Gastroesophageal sphincter (tissue), 4 donors: Measurements from ENCODE around the gene PPFIA3. TPM values are rescaled to one million over a fixed set of nuclear protein-coding genes. Genes with fewer than 3 reads are reported as not detected.
"Not testable (repeated sequence)": the region's sequence is repeated elsewhere in the genome, so short reads cannot be mapped to it uniquely, and the experiment has no call there.

Experiments
- ATAC-seq: fragments of 150-250 bp; one replicate; pipeline ENCODE4 v1.9.1; 2016; ENCODE audit warnings: mild to moderate bottlenecking, moderate library complexity
- H3K27ac ChIP-seq, 4 donors: fragments of 200-600 bp; sonication (generic) in 3 of 4; 1 replicate in 3 of 4; 2 replicates in 1 of 4; pipeline ENCODE4 v1.5.1; 2016 to 2019
- H3K27me3 ChIP-seq: fragments of 200-600 bp; sonication (generic); one replicate; pipeline ENCODE4 v1.5.1; 2019
- H3K36me3 ChIP-seq, 2 donors: fragments of 200-600 bp; sonication (generic); one replicate each; pipeline ENCODE4 v1.5.1; 2019; ENCODE audit warnings: control low read depth in 1 of 2
- H3K4me1 ChIP-seq, 3 donors: fragments of 200-600 bp; sonication (generic); 1 replicate in 2 of 3; 2 replicates in 1 of 3; pipeline ENCODE4 v1.5.1; 2016 to 2019; ENCODE audit warnings: control low read depth in 2 of 3
- H3K4me3 ChIP-seq, 2 donors: fragments of 200-600 bp; sonication (generic); one replicate each; pipeline ENCODE4 v1.5.1; 2019; ENCODE audit warnings: mild to moderate bottlenecking in 1 of 2, moderate library complexity in 1 of 2
- H3K9me3 ChIP-seq, 3 donors: fragments of 200-600 bp; sonication (generic); one replicate each; pipeline ENCODE4 v1.5.1; 2017 to 2019; ENCODE audit warnings: control low read depth in 2 of 3
- CTCF ChIP-seq, 4 experiments: fragments of 200-600 bp in 2 of 4; fragments of 450-650 bp in 2 of 4; sonication (generic) in 1 of 4; IDR thresholded peaks; one replicate each; pipeline ENCODE4 v1.5.1; 2017 to 2019; ENCODE audit warnings: antibody characterized with exemption in 4 of 4, mild to moderate bottlenecking in 2 of 4, moderate library complexity in 2 of 4
- EP300 ChIP-seq: sonication (generic); formaldehyde crosslinking; IDR thresholded peaks from one replicate; pipeline ENCODE4 v1.6.1; 2017; ENCODE audit warnings: antibody characterized with exemption, mild to moderate bottlenecking
- POLR2A ChIP-seq, 2 donors: fragments of 450-650 bp; IDR thresholded peaks; one replicate each; pipeline ENCODE4 v1.6.1; 2017; ENCODE audit warnings: antibody characterized with exemption in 2 of 2, mild to moderate bottlenecking in 2 of 2, moderate library complexity in 1 of 2
- POLR2AphosphoS5 ChIP-seq: sonication (generic); formaldehyde crosslinking; IDR thresholded peaks from one replicate; pipeline ENCODE4 v1.6.1; 2017; ENCODE audit warnings: antibody characterized with exemption
- WGBS, 2 donors: methylation state at CpG; one replicate each; pipeline ENCODE4 v1.1.5; 2018; ENCODE audit warnings: low coverage in 1 of 2; 5-methylcytosine and 5-hydroxymethylcytosine counted together
- total RNA-seq, 4 donors: library from RNA; depleted of rRNA; stranded (reverse); fragments of >200 nt; gene quantifications; one replicate each; pipeline ENCODE4 v1.1.0, GENCODE V29; 2016

PPFIA3 gene
- total RNA-seq, 4 donors from 2014 or later: 3.6 to 7.6 (median 5.0) TPM

- H3K36me3 ChIP-seq: peaks cover 0 to 54% of the 10 kb centered on the region in 2 donors
- no peak for ATAC-seq
- 73% methylated on average over 7 of the region's 25 CpGs; no CpG with 5 or more reads in 1 of the 2 donors for WGBS, 2 donors
These were observed 48.6 kb downstream of the PPFIA3 start for GRCh38 chr19:49167857-49168409.

GRCh38 chr19:49168421-49168820 is 49.1 kb downstream of the PPFIA3 start:
- no peak for ATAC-seq
- H3K27me3 ChIP-seq: no peaks in the 10 kb centered on the region
- no peak overlapping the region for H3K27ac ChIP-seq
- peaks cover 0 to 58% of the 10 kb centered on the region in 2 donors for H3K36me3 ChIP-seq
- no peak overlapping the region for H3K4me3 ChIP-seq
- peaks cover 0 to 27% (median 14%) of the 10 kb centered on the region in 3 donors for H3K4me1 ChIP-seq
- TF ChIP-seq EP300 (no peak), CTCF (IDR thresholded peaks at IDR 0.05) (no peak), POLR2A (IDR thresholded peaks at IDR 0.05) (no peak), POLR2AphosphoS5 (no peak)
- WGBS, 2 donors: 70% methylated on average over 2 of the region's 23 CpGs; no CpG with 5 or more reads in 1 of the 2 donors
- H3K9me3 ChIP-seq: no peaks in the 10 kb centered on the region

More at GRCh38 chr19:49167857-49168409, 48.6 kb downstream of the PPFIA3 start:
- H3K27ac ChIP-seq: peak overlapping the region in 1 of 4 donors; percentile 86
- no peak for TF ChIP-seq POLR2A (IDR thresholded peaks at IDR 0.05)
- no peak for TF ChIP-seq POLR2AphosphoS5
- no peak for TF ChIP-seq EP300
- no peak for TF ChIP-seq CTCF (IDR thresholded peaks at IDR 0.05)
- H3K4me1 ChIP-seq: peaks cover 0 to 27% (median 14%) of the 10 kb centered on the region in 3 donors
- no peaks in the 10 kb centered on the region for H3K27me3 ChIP-seq
- no peak overlapping the region for H3K4me3 ChIP-seq
- no peaks in the 10 kb centered on the region for H3K9me3 ChIP-seq

- Histone ChIP-seq H3K27ac (no peak overlapping the region), H3K27me3 (no peaks in the 10 kb centered on the region), H3K4me3 (no peak overlapping the region), H3K4me1 (no peaks in the 10 kb centered on the region), H3K9me3 (no peaks in the 10 kb centered on the region), H3K36me3 (peaks cover 0 to 66% of the 10 kb centered on the region in 2 donors)
- ATAC-seq: no peak
- 90 to 100% methylated on average over 1 of the region's 2 CpGs for WGBS, 2 donors
- no peak for TF ChIP-seq POLR2AphosphoS5
- no peak for TF ChIP-seq POLR2A (IDR thresholded peaks at IDR 0.05)
- no peak for TF ChIP-seq EP300
- TF ChIP-seq CTCF (IDR thresholded peaks at IDR 0.05): no peak
These were observed 53.9 kb downstream of the PPFIA3 start for GRCh38 chr19:49173198-49173597.

GRCh38 chr19:49180659-49181058 is 61.3 kb downstream of the PPFIA3 start:
- no peaks in the 10 kb centered on the region for H3K27me3 ChIP-seq
- H3K36me3 ChIP-seq: peaks cover 0 to 60% of the 10 kb centered on the region in 2 donors
- TF ChIP-seq POLR2AphosphoS5: no peak
- no peak for TF ChIP-seq POLR2A (IDR thresholded peaks at IDR 0.05)
- TF ChIP-seq EP300: no peak
- no peak for TF ChIP-seq CTCF (IDR thresholded peaks at IDR 0.05)
- WGBS, 2 donors: 85 to 91% methylated on average over 4 of the region's 4 CpGs
- no peaks in the 10 kb centered on the region for H3K9me3 ChIP-seq
- ATAC-seq: no peak
- H3K27ac ChIP-seq: no peak overlapping the region
- H3K4me3 ChIP-seq: no peak overlapping the region
- no peaks in the 10 kb centered on the region for H3K4me1 ChIP-seq

GRCh38 chr19:49182010-49182847 is 62.9 kb downstream of the PPFIA3 start:
- peaks cover 0 to 75% of the 10 kb centered on the region in 2 donors for H3K36me3 ChIP-seq
- H3K27me3 ChIP-seq, H3K4me1 ChIP-seq, H3K27ac ChIP-seq, H3K4me3 ChIP-seq, ATAC-seq, H3K9me3 ChIP-seq: not testable (repeated sequence)
- WGBS, 2 donors: 77 to 90% methylated on average over 3 to 8 of the region's 20 CpGs
